K562 (cell line): ENCODE measurements around the gene CERS6. TPM values are rescaled to one million over a fixed set of nuclear protein-coding genes. Genes with fewer than 3 reads are reported as not detected.

Experiments
- CEBPZ ChIP-seq: fragments of 150-350 bp; IDR thresholded peaks from 2 replicates; pipeline ENCODE4 v1.6.1; 2014; ENCODE audit warnings: low read depth, mild to moderate bottlenecking, low read length, borderline replicate concordance
- ELF4 ChIP-seq: fragments of 450-650 bp; formaldehyde crosslinking; IDR thresholded peaks from 2 replicates; pipeline ENCODE4 v1.4.0; 2022; ENCODE audit warnings: missing genetic modification characterization
- ELK1 ChIP-seq: sonication (generic); formaldehyde crosslinking; IDR thresholded peaks from 2 replicates; pipeline ENCODE4 v1.8.1; 2022; ENCODE audit warnings: missing genetic modification reagents
- HNRNPLL ChIP-seq: fragments of 200-400 bp; formaldehyde crosslinking; IDR thresholded peaks from 2 replicates; pipeline ENCODE4 v1.6.1; 2017; ENCODE audit warnings: low read length, low read depth, mild to moderate bottlenecking; ENCODE audit not compliant: poor library complexity, severe bottlenecking
- MAFG ChIP-seq: fragments of 450-650 bp; conservative IDR thresholded peaks from 2 replicates; pipeline ENCODE4 v1.6.1; 2016; ENCODE audit warnings: missing genetic modification characterization, missing compliant biosample characterization
- MCM7 ChIP-seq, 2 experiments: fragments of 450-650 bp; IDR thresholded peaks; 2 replicates each; pipeline ENCODE4 v1.6.1; 2016 to 2018
- NR1H2 ChIP-seq: sonication (generic); formaldehyde crosslinking; IDR thresholded peaks from 2 replicates; pipeline ENCODE4 v1.4.0; 2020; ENCODE audit warnings: mild to moderate bottlenecking, missing genetic modification reagents
- PHB ChIP-seq: fragments of 250-450 bp; sonication (Bioruptor Pico); IDR thresholded peaks from 2 replicates; pipeline ENCODE4 v1.5.0; 2021
- PRPF4 ChIP-seq: fragments of 200-400 bp; formaldehyde crosslinking; IDR thresholded peaks from one replicate; pipeline ENCODE4 v1.6.1; 2017; ENCODE audit warnings: low read length, low read depth, mild to moderate bottlenecking; ENCODE audit not compliant: insufficient read depth, poor library complexity, severe bottlenecking
- SMAD4 ChIP-seq: fragments of 250-450 bp; sonication (Bioruptor Pico); conservative IDR thresholded peaks from 2 replicates; pipeline ENCODE4 v1.8.0; 2021; ENCODE audit warnings: inconsistent platforms, mild to moderate bottlenecking, moderate library complexity
- ZBTB1 ChIP-seq: sonication (generic); formaldehyde crosslinking; IDR thresholded peaks from 2 replicates; pipeline ENCODE4 v1.8.1; 2023; ENCODE audit warnings: missing genetic modification reagents, low read depth, mild to moderate bottlenecking, borderline replicate concordance
- ZBTB2 ChIP-seq: fragments of 450-650 bp; IDR thresholded peaks from 2 replicates; pipeline ENCODE4 v1.6.1; 2016; ENCODE audit warnings: antibody characterized with exemption
- ZNF134 ChIP-seq: fragments of 250-450 bp; sonication (Bioruptor Pico); conservative IDR thresholded peaks from 2 replicates; pipeline ENCODE4 v1.4.0; 2020
- ZNF274 ChIP-seq: IDR thresholded peaks from 2 replicates; pipeline ENCODE4 v1.6.1; 2011; ENCODE audit warnings: low read depth, mild to moderate bottlenecking, low read length, moderate library complexity, borderline replicate concordance
- ZNF311 ChIP-seq: fragments of 250-450 bp; sonication (Bioruptor Pico); IDR thresholded peaks from 2 replicates; pipeline ENCODE4 v1.4.0; 2020; ENCODE audit warnings: mild to moderate bottlenecking, moderate library complexity
- ZNF586 ChIP-seq: fragments of 450-650 bp; formaldehyde crosslinking; conservative IDR thresholded peaks from 2 replicates; pipeline ENCODE4 v1.4.0; 2020; ENCODE audit warnings: mild to moderate bottlenecking, moderate library complexity
- ZNF639 ChIP-seq, 2 experiments: fragments of 200-800 bp in 1 of 2; sonication (Bioruptor generic) in 1 of 2; sonication (generic) in 1 of 2; formaldehyde crosslinking in 1 of 2; IDR thresholded peaks in 1 of 2; conservative IDR thresholded peaks in 1 of 2; 2 replicates each; pipeline versions ENCODE4 v1.5.0 to v1.6.1; 2016 to 2020; ENCODE audit warnings: missing compliant biosample characterization in 1 of 2, missing genetic modification characterization in 1 of 2, missing genetic modification reagents in 1 of 2
- polyA plus RNA-seq, 8 experiments: library from polyadenylated mRNA; depleted of rRNA in 4 of 8; stranded (reverse) in 5 of 8; unstranded in 3 of 8; fragments of >200 nt; fragmentation: Nextera tagmentation in 2 of 8; fragmentation: Illumina TruSeq in 1 of 8; extraction: Ambion mirVana in 2 of 8; extraction: Trizol in 1 of 8; gene quantifications; 2 replicates each; pipeline versions ENCODE4 v1.2.1 to v1.2.3, GENCODE V29; 2011 to 2014; ENCODE audit warnings: inconsistent platforms in 1 of 8, missing spikeins in 1 of 8
- total RNA-seq, 7 experiments: library from RNA; depleted of rRNA in 6 of 7; stranded (reverse); fragments of >200 nt in 6 of 7; fragmentation: Illumina TruSeq in 2 of 7; extraction: Trizol in 2 of 7; gene quantifications; 2 replicates each; pipeline versions ENCODE4 v1.2.1 to v1.2.3, GENCODE V29; 2011 to 2021; ENCODE audit warnings: low replicate concordance in 1 of 7
- TF ChIP-seq, protein P1 (sequence below): fragments of 450-650 bp; IDR thresholded peaks from 2 replicates; pipeline ENCODE4 v1.7.1; 2018; ENCODE audit warnings: mild to moderate bottlenecking, low read depth; ENCODE audit not compliant: partially characterized antibody

Gene CERS6
- total and polyA plus RNA-seq, 9 of the 15 experiments (the other 6 are each of a cell fraction or from before 2014, with no cell fraction given), result 1.6 to 13.6 (median 11.4) TPM

DNA sequence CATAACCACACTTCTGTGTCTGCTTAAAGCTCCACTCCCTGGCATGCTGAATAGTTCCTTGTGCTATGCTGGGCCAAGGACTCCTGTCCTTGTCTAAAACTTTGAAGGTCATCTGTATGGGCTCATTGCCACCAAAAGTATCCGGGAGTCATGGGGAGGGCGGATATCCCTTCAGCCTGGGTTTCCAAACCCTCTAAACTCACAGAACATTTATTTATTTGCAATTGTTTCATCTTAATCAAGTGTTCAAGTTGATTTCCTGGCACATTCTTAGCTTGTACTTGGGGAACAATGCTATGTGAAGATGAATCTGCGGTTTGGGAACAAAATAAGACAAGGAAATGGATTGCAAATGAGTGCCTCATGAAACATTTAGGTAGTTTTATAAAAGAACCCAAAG, 348.1 kb downstream of the CERS6 start (continued):
- TF ChIP-seq ELK1 (CRISPR knock-in tag), result no peak
- TF ChIP-seq ZNF586 (CRISPR knock-in tag), result 0 out of 2 replicates have a peak, but pooled peaks have one; percentile 41
- no peak for TF ChIP-seq CEBPZ
- no peak for TF ChIP-seq ELF4 (CRISPR knock-in tag)
- TF ChIP-seq ZBTB1 (CRISPR knock-in tag), result no peak
- TF ChIP-seq NR1H2 (CRISPR knock-in tag), result 0 out of 2 replicates have a peak, but pooled peaks have one; percentile 78
- no peak for TF ChIP-seq ZNF639 (CRISPR knock-in tag; conservative IDR thresholded peaks at IDR 0.05 in 1 of 2, IDR thresholded peaks at IDR 0.05 in 1 of 2)
- TF ChIP-seq ZBTB2, result no peak
- no peak for TF ChIP-seq ZNF274
- TF ChIP-seq HNRNPLL, result no peak
- TF ChIP-seq, protein P1, sequence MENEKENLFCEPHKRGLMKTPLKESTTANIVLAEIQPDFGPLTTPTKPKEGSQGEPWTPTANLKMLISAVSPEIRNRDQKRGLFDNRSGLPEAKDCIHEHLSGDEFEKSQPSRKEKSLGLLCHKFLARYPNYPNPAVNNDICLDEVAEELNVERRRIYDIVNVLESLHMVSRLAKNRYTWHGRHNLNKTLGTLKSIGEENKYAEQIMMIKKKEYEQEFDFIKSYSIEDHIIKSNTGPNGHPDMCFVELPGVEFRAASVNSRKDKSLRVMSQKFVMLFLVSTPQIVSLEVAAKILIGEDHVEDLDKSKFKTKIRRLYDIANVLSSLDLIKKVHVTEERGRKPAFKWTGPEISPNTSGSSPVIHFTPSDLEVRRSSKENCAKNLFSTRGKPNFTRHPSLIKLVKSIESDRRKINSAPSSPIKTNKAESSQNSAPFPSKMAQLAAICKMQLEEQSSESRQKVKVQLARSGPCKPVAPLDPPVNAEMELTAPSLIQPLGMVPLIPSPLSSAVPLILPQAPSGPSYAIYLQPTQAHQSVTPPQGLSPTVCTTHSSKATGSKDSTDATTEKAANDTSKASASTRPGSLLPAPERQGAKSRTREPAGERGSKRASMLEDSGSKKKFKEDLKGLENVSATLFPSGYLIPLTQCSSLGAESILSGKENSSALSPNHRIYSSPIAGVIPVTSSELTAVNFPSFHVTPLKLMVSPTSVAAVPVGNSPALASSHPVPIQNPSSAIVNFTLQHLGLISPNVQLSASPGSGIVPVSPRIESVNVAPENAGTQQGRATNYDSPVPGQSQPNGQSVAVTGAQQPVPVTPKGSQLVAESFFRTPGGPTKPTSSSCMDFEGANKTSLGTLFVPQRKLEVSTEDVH, result no peak
- TF ChIP-seq MCM7 (IDR thresholded peaks at IDR 0.05), result no peak
- TF ChIP-seq PRPF4, result no peak
- peak; percentile 77; the same call in 1 of the 2 replicates for TF ChIP-seq ZNF311 (CRISPR knock-in tag)
- TF ChIP-seq MAFG (tag), result no peak
- no peak for TF ChIP-seq PHB (CRISPR knock-in tag)
- 0 out of 2 replicates have a peak, but pooled peaks have one; percentile 13 for TF ChIP-seq ZNF134 (CRISPR knock-in tag)
- 0 out of 2 replicates have a peak, but pooled peaks have one; percentile 27 for TF ChIP-seq SMAD4 (CRISPR knock-in tag)
